Kidney (tissue), 22 donors: ENCODE data around the gene ARIH2. TPM values are rescaled to one million over a fixed set of nuclear protein-coding genes. Genes with fewer than 3 reads are reported as not detected.
A peak's percentile ranks its signal among the peaks of the same experiment; 100 is the strongest.

Source experiments
- DNase-seq, 5 donors: peaks; one replicate each; pipeline ENCODE4 v3.0.0-alpha.2; 2013 to 2020
- FAIRE-seq: peaks from 2 replicates; lab custom pipeline; 2012; peaks lifted over from hg19 to GRCh38; lab: Jason Lieb, UNC
- H3K27ac ChIP-seq, 2 donors: one replicate each; pipeline ENCODE4 v1.7.0; 2013; ENCODE audit warnings: low read depth in 2 of 2, low read length in 2 of 2, inconsistent platforms in 1 of 2
- H3K27me3 ChIP-seq: one replicate; pipeline ENCODE4 v1.7.1; 2013; ENCODE audit warnings: low read length, inconsistent platforms; ENCODE audit not compliant: control insufficient read depth, insufficient read depth
- H3K36me3 ChIP-seq, 3 donors: one replicate each; pipeline versions ENCODE4 v1.7.0 to v1.7.1; 2013; ENCODE audit warnings: low read length in 3 of 3, control low read depth in 1 of 3, inconsistent platforms in 1 of 3; ENCODE audit not compliant: insufficient read depth in 3 of 3, control insufficient read depth in 2 of 3
- H3K4me1 ChIP-seq, 3 donors: one replicate each; pipeline versions ENCODE4 v1.7.0 to v1.7.1; 2013; ENCODE audit warnings: low read length in 3 of 3, inconsistent platforms in 1 of 3, low read depth in 1 of 3; ENCODE audit not compliant: control insufficient read depth in 2 of 3, insufficient read depth in 2 of 3
- H3K4me3 ChIP-seq, 3 donors: one replicate each; pipeline versions ENCODE4 v1.7.0 to v1.8.1; 2013; ENCODE audit warnings: low read length in 3 of 3, control low read depth in 1 of 3, inconsistent platforms in 1 of 3
- H3K9ac ChIP-seq, 3 donors: one replicate each; pipeline versions ENCODE4 v1.7.0 to v1.7.1; 2013; ENCODE audit warnings: low read length in 3 of 3, control low read depth in 1 of 3, inconsistent platforms in 1 of 3
- H3K9me3 ChIP-seq, 3 donors: one replicate each; pipeline versions ENCODE4 v1.7.0 to v1.7.1; 2013; ENCODE audit warnings: low read length in 3 of 3, control low read depth in 1 of 3, inconsistent platforms in 1 of 3; ENCODE audit not compliant: control insufficient read depth in 2 of 3, insufficient read depth in 1 of 3
- CTCF ChIP-seq: IDR thresholded peaks from 3 replicates; pipeline ENCODE4 v1.5.1; 2012; ENCODE audit warnings: mild to moderate bottlenecking, moderate library complexity, borderline replicate concordance; ENCODE audit not compliant: insufficient read depth; ENCODE audit errors: extremely low read depth
- intact Hi-C: fragments of 100-400 bp; cut with DNase I; formaldehyde crosslinking; loops from one replicate; pipeline ENCODE4 v1.11.1; 2022
- long read RNA-seq, 10 donors: library from polyadenylated mRNA in 1 of 10; unstranded in 1 of 10; transcript quantifications; one replicate each; pipeline ENCODE4 v2.0.0 and lab custom pipeline, GENCODE V29; 2021 to 2026
- polyA plus RNA-seq: library from polyadenylated mRNA; stranded (reverse); fragments of 350-450 nt; fragmentation: Illumina TruSeq; extraction: RNeasy Lipid Tissue Mini Kit (QIAGEN cat#74804); gene quantifications from one replicate; pipeline ENCODE4 v1.2.3, GENCODE V29; 2014; ENCODE audit warnings: low read depth, low replicate concordance; ENCODE audit not compliant: insufficient read depth
- total RNA-seq: library from RNA; stranded (reverse); fragmentation: NEBNext Ultra II Directional; extraction: Animal tissue kit (Norgen Biotek cat#: 25700); gene quantifications from one replicate; pipeline ENCODE4 v1.2.1, GENCODE V29; 2021
- donor health status: control.
- donor health status: control.
- donor health status: control.
- donor health status: control.
- donor health status: control.
- donor health status: DM: yes; HTN: yes; CAD: no.
- donor health status: Normal renal cell carcinoma (clear cell type).

ARIH2 gene
- 75.7 TPM for total RNA-seq
- 30.4 TPM for polyA plus RNA-seq
- long read RNA-seq, donor 1, full-length matches to known transcripts = 4 of 21 reads
- long read RNA-seq, donor 1, partial matches to known transcripts = 17 of 21 reads
- long read RNA-seq, donor 1, other reads (novel, unspliced or antisense) = 0 of 21 reads
- long read RNA-seq, donor 2, transcript ARIH2-205 (17 exons, 2,278 nt) = major isoform, 5 of 26 reads
- long read RNA-seq, donor 2, partial matches to known transcripts = 18 of 26 reads
- long read RNA-seq, donor 2, other reads (novel, unspliced or antisense) = 0 of 26 reads
- long read RNA-seq, donor 3, partial matches to known transcripts = 221 of 362 reads
- long read RNA-seq, donor 3, other reads (novel, unspliced or antisense) = 134 of 362 reads
- long read RNA-seq, donor 4, full-length matches to known transcripts = 10 of 10 reads
- long read RNA-seq, donor 4, partial matches to known transcripts = 0 of 10 reads
- long read RNA-seq, donor 4, other reads (novel, unspliced or antisense) = 0 of 10 reads
- long read RNA-seq, donor 5, full-length matches to known transcripts = 1 of 1 reads
- long read RNA-seq, donor 5, partial matches to known transcripts = 0 of 1 reads
- long read RNA-seq, donor 5, other reads (novel, unspliced or antisense) = 0 of 1 reads
- long read RNA-seq, donor 6, partial matches to known transcripts = 0 of 2 reads
- long read RNA-seq, donor 6, other reads (novel, unspliced or antisense) = 0 of 2 reads
- long read RNA-seq, donor 7, full-length matches to known transcripts = 22 of 70 reads
- long read RNA-seq, donor 7, partial matches to known transcripts = 5 of 70 reads
- long read RNA-seq, donor 7, other reads (novel, unspliced or antisense) = 43 of 70 reads
- long read RNA-seq, donor 8, partial matches to known transcripts = 11 of 13 reads
- long read RNA-seq, donor 8, other reads (novel, unspliced or antisense) = 0 of 13 reads
- long read RNA-seq, donor 9, full-length matches to known transcripts = 2 of 2 reads
- long read RNA-seq, donor 9, partial matches to known transcripts = 0 of 2 reads
- long read RNA-seq, donor 9, other reads (novel, unspliced or antisense) = 0 of 2 reads
- long read RNA-seq, donor 10, full-length matches to known transcripts = 9 of 33 reads
- long read RNA-seq, donor 10, partial matches to known transcripts = 24 of 33 reads
- long read RNA-seq, donor 10, other reads (novel, unspliced or antisense) = 0 of 33 reads

DNA sequence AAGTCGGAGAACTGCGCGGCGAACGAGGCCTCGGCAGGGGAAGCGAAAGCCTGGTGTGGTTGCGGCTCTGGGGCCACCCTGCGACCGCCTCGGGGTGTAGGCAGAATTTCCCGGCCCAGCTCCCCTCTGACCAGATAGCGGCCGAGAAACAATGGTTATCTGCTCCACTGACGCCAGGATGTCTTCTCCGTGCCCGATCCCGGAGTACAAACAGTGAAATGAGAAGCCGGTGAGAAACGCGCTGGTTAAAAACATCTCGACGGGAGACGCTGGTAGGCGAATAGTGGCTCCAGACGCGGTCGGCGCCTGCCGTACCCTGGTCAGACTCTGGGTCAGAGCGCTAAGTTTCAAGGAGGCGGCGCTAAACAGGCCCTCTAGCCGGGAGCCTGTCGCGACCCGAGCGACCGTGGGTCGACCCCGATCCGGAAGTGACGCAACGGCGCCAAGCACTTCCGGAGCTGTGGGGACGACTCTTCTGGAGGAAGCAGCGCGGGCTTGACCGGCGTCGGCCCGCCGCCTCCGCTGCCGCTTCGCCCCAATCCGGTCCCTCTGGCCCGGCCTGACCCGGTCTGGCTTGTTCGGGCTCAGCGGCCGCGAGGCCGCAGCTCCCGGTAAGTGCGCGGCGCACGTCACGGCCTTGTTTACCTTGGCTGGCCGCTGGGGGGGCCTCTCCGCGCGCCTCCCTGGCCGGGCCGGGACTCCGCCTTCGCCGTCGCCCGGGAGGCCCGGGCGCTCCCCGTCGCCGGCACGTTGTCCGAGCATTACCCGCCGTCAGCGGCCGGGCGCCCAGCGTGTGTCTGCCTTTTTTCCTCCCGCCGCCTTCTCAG, at the start of gene ARIH2:
ARIH2 (plus strand) TSS at position 455 of the 827 bp plus-strand sequence. CDS start 8,717 bp downstream, outside the sequence.
- Histone ChIP-seq H3K36me3 (no peaks in the 10 kb centered on the region), H3K9me3 (no peaks in the 10 kb centered on the region), H3K9ac (peak within 1 kb of the TSS; percentile 77 to 99 (median 87)), H3K4me1 (peaks cover 0 to 13% (median 0%) of the 10 kb centered on the region in 3 donors), H3K27me3 (no peaks in the 10 kb centered on the region), H3K27ac (peak within 1 kb of the TSS; percentile 95 to 97), H3K4me3 (peak within 1 kb of the TSS; percentile 80 to 98 (median 89))
- peak; percentile 96 to 98 (median 97) for DNase-seq
- intact Hi-C loops = no loop called here
- TF ChIP-seq CTCF = no peak
- no peak for FAIRE-seq

- no peak overlapping the region for H3K9ac ChIP-seq
- no peak for FAIRE-seq
- H3K27ac ChIP-seq = no peak overlapping the region
- no peaks in the 10 kb centered on the region for H3K4me1 ChIP-seq
- peak in 1 of 5 donors; percentile 4 for DNase-seq
- no peak for TF ChIP-seq CTCF
- H3K36me3 ChIP-seq = peaks cover 0 to 4% (median 0%) of the 10 kb centered on the region in 3 donors
- no peaks in the 10 kb centered on the region for H3K27me3 ChIP-seq
- intact Hi-C loops = no loop called here
- no peaks in the 10 kb centered on the region for H3K9me3 ChIP-seq
- H3K4me3 ChIP-seq = no peak overlapping the region
Measured at GRCh38 chr3:48877671-48878070, 41.0 kb upstream of the ARIH2 start.
